Measurements from ENCODE around the gene LDLRAD1.

DNA sequence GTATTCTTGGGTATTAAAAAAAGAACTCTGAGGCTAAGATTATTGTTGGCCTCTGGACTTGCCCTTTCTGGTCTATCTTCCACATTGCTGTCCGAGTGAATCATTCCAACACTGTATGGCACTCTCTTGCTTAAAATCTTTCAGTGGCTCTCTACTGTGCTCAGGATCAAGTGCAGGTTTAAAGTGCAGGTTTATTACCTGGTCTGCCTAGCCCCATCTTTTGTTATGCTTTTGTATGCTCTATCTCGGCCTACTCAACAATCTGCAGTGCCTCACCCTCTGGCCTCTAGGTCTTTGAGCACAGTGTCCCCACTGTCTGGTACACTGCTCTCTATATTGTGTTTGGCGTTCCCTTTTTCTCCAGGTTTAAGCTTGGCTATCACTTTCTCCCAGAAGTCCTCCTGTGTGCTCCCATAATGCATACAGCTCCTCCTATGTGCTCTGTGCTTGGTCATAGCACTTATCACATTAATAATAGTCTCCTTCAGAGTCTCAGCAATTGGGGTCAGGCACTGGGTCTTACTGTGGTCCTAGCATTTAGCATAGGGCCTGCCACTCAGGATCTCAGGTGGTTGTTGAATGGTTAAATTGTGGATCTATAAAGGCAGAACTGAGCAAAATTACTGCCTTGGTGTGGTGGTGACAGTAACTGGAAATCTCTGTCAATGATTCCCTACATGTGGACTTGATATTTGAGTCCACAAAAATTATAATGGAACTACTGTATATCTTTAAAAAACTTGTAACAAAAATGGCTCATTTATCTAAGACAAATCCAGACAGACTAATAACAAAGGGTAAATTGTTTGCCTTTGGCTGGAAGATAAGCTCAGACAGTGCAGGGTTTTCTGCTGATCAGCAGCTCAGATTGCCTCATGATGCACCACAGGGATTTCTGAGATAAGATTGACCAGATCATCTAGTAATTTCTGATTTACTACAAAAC, 10.6 kb upstream of the LDLRAD1 start:
- TF ChIP-seq HMG20B (CRISPR knock-in tag; conservative IDR thresholded peaks at IDR 0.05) (no peak), HES4 (CRISPR knock-in tag; IDR thresholded peaks at IDR 0.05; ENCODE audit: borderline replicate concordance) (no peak), JUN (CRISPR knock-in tag; IDR thresholded peaks at IDR 0.05) (no peak), TBL1XR1 (IDR thresholded peaks at IDR 0.05; ENCODE audit: borderline replicate concordance, low read length, partially characterized antibody) (no peak), POLR2AphosphoS5 (IDR thresholded peaks at IDR 0.05; ENCODE audit: low read depth, low read length) (no peak), ZNF331 (CRISPR knock-in tag; IDR thresholded peaks at IDR 0.05) (peak; percentile 79), ZNF850 (CRISPR knock-in tag; conservative IDR thresholded peaks at IDR 0.05) (no peak), FOXO1 (CRISPR knock-in tag; IDR thresholded peaks at IDR 0.05) (no peak)
- TF ChIP-seq, protein P1, sequence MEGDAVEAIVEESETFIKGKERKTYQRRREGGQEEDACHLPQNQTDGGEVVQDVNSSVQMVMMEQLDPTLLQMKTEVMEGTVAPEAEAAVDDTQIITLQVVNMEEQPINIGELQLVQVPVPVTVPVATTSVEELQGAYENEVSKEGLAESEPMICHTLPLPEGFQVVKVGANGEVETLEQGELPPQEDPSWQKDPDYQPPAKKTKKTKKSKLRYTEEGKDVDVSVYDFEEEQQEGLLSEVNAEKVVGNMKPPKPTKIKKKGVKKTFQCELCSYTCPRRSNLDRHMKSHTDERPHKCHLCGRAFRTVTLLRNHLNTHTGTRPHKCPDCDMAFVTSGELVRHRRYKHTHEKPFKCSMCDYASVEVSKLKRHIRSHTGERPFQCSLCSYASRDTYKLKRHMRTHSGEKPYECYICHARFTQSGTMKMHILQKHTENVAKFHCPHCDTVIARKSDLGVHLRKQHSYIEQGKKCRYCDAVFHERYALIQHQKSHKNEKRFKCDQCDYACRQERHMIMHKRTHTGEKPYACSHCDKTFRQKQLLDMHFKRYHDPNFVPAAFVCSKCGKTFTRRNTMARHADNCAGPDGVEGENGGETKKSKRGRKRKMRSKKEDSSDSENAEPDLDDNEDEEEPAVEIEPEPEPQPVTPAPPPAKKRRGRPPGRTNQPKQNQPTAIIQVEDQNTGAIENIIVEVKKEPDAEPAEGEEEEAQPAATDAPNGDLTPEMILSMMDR (CRISPR knock-in tag; IDR thresholded peaks at IDR 0.05) = no peak
- TF ChIP-seq, protein P2, sequence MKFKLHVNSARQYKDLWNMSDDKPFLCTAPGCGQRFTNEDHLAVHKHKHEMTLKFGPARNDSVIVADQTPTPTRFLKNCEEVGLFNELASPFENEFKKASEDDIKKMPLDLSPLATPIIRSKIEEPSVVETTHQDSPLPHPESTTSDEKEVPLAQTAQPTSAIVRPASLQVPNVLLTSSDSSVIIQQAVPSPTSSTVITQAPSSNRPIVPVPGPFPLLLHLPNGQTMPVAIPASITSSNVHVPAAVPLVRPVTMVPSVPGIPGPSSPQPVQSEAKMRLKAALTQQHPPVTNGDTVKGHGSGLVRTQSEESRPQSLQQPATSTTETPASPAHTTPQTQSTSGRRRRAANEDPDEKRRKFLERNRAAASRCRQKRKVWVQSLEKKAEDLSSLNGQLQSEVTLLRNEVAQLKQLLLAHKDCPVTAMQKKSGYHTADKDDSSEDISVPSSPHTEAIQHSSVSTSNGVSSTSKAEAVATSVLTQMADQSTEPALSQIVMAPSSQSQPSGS (CRISPR knock-in tag; IDR thresholded peaks at IDR 0.05) = no peak

All from HepG2 (cell line).